HG03095 (cell line): Measurements from ENCODE around the gene ONECUT3.
"Not testable (repeated sequence)": the region's sequence is repeated elsewhere in the genome, so short reads cannot be mapped to it uniquely, and the experiment has no call there.

Experiments used
- ATAC-seq: cut with Tn5 transposase; IDR thresholded peaks from one replicate; pipeline ENCODE4 v1.9.1; 2021; ENCODE audit warnings: moderate library complexity; ENCODE audit not compliant: unreplicated experiment

The ONECUT3 gene

DNA sequence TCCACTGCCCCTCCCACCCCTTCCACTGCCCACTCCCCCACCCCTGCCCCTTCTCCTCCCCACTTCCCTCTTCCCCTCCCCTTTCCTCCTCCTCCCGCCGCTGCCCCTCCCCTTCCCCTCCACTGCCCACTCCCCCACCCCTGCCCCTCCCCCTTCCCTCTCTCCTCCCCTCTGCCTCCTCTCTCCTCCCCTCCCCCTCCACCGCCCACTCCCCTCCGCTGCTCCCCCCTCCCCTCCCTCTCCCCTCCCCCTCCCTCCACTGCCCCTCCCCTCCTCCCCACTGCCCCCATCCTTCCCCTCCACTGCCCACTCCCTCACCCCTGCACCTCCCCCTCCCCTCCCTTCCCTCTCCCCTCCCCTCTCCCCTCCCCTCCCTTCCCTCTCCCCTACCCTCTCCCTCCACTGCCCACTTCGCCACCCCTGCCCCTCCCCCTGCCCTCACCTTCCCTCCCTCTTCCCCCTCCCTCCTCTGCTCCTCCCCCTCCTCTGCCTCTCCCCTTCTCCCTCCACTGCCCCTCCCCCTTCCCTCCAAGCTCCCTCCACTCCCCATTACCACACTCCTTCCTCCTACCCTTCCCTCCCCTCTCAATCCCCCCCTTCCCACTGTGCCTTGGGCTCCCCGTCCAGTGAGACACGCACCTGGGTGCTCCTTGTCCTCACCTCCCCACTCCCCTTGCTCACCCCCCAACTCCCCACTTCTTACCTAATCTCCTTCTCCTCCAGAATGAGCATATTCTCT is 36.9 kb downstream of the ONECUT3 start:
- no peak for ATAC-seq

DNA sequence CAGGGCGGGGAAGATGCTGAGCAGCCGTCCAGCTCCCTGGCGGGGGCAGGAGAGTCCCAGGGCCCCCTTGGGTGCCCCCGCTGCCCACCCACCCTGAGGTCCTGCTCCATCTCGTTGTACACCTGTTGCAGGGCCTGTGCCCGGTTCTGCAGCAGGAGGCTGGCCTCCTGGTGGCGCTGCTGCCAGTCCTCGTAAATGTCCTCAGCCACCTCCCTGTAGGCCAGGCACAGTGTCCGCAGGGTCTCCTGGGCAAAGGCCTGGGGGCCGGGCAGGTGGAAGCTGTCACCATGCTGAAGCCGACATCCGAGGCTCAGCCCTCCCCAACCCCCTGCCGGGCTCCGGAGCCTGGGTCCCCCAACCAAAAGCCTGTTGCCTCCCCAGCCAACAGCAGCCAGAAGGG is 38.6 kb downstream of the ONECUT3 start:
- ATAC-seq = no peak

GRCh38 chr19:1794424-1795172 is 41.3 kb downstream of the ONECUT3 start:
- ATAC-seq = no peak

- no peak for ATAC-seq
Measured at GRCh38 chr19:1796395-1797142, 43.3 kb downstream of the ONECUT3 start.

DNA sequence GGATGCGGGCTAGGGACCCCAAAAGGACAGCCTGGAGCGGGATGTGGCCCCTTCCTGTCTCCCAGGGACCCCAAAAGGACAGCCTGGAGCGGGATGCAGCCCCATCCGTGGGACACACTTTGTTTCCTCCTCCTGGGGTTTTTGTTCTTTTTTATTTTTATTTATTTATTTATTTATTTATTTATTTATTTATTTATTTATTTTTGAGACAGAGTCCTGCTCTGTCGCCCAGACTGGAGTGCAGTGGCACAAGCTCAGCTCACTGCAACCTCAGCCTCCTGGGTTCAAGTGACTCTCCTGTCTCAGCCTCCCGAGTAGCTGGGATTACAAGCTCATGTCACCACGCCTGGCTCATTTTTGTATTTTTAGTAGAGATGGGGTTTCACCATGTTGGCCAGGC is 44.0 kb downstream of the ONECUT3 start:
- not testable (repeated sequence) for ATAC-seq

DNA sequence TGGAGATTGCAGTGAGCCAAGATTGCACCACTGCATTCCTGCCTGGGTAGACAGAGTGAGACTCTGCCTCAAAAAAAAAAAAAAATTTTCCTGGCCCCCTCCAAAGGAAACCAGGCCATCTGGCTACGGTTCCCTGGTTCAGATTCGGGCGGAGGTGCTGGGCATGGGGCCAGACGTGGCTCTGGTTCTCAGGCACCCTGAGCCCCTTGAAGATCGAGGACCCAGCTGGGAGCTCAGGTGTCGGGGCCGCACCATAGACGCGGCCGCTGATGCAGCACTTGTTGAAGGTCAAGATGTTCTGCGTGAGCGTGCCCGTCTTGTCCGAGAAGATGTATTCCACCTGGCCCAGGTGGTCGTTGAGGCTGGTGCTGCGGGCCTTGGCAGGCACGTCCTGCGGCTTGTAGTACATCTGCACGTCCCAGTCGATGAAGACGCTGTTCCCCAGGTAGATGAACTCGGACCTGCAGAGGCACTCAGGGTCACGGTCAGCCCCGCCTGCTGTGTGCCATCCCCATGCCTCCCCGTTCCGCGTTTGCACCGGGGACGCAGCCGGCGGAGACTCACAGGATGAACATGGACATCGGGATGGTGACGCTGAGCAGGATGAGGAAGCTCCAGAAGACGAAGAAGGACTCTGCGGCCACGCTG is 46.5 kb downstream of the ONECUT3 start:
- no peak for ATAC-seq

DNA sequence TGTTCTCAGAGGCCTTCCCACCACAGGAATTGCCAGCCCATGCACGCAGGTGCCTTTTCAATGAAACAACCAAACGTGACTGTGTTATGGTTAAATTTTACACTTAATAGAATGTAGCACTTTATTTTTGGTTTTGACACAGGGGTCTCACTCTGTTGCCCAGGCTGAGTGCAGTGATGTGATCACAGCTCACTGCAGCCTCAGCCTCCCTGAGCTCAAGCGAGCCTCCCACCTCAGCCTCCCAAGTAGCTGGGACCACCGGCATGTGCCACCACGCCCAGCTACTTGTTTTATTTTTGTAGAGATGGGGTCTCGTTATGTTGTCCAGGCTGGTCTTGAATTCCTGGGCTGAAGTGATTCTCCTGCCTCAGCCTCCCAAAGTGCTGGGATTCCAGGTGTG is 51.6 kb downstream of the ONECUT3 start:
- no peak for ATAC-seq

DNA sequence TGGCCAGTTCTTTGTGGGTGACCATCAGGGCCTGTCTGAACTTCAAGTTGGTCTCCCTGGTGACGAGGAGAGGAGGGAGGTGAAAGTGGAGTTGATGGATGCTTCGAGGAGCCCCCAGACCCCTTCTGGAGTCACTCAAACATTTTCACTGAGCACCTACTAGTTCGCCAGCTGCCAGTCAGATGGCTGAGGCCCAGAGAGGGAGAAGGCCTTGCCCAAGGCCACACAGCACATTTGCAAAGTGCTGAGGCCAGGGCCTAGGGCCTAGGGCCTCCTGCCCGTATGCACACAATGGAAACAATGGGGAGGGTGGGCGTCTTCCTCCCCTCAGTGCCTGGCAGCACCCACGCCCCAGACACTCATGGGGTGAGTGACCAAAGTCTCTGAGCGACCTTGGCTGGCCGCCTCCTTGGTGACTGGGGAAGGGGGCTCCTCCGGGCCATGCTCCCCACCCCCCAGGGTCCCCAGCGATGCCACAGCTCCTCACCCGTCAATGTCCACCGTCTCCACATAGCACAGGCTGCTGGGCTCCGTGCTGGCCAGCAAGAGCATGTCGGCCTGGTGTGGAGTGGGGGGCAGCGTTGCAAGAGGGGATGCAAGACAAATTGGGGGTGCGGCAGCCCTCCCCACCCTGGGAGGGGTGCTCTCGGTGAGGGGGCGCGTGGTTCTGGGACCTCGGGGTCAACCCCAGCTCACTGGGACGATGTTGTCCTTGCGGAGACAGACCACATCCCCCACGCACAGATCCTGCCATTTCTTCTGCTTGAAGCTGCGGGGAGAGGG is 52.3 kb downstream of the ONECUT3 start:
- ATAC-seq = no peak

GRCh38 chr19:1806184-1807029 is 53.1 kb downstream of the ONECUT3 start:
- no peak for ATAC-seq

GRCh38 chr19:1807030-1807694 is 53.9 kb downstream of the ONECUT3 start:
- no peak for ATAC-seq

GRCh38 chr19:1807695-1808394 is 54.5 kb downstream of the ONECUT3 start:
- no peak for ATAC-seq

DNA sequence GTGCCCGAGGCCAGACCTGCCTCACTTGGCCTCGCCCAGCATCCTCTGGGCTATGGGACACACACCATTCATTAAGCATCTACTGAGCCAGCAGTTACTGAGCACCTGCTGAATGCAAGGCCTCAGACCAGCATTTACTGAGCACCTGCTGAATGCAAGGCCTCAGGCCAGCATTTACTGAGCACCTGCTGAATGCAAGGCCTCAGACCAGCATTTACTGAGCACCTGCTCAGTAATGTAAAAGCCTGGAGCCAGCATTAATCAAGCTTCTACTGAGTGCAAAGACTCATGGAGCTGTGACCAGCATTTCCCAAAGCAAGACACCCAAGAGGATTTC is 55.1 kb downstream of the ONECUT3 start:
- ATAC-seq = no peak

DNA sequence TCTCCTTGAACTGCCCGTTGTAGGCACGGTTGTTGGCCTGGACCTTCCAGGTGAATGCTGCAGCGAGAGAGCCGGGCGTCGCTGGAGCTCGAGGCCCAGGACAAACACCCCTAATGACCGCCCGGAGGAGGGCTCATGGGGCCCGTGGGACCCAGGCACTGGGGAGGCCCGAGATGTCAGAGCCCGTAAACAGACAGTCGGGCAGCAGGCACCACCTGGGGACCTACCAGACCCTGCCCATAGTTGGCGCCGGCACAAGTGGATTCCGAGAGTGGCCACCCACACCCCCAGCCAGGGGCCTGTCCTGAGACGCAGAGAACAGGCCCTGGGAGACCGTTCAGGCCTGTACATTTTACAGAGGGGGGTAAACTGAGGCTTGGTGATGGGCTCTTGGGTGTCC is 56.4 kb downstream of the ONECUT3 start:
- no peak for ATAC-seq

DNA sequence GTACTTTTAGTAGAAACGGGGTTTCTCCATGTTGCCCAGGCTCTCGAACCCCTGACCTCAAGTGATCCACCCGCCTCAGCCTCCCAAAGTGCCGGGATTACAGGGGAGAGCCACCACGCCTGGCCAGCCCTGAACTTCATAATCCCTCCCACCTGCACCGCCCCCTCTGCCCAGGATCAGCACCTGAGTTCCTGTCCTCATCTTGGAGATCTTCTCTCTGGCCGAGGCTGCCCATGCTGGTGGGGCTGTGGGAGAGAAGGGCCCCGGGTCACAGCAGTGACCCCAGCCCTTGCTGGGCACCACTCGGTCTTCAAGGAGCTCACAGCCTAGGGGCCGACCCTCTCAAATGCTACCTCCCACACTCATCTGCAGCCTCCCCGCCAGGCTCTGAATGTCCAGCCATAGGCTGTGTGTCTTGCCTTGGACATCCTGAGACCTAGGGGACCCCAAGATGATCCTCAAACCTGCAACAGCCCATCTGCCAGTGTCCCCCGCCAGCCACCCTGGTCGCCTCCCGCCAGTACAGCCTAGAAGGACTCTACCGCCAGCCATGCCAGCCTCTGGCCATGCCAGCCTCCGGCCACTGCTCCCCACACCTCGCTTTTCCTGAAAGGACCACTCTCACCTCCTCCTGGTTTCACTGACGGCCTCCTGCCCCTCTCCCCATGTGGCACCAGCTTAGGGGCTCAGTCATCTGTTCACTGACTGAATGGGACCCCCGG is 57.3 kb downstream of the ONECUT3 start:
- ATAC-seq = no peak

DNA sequence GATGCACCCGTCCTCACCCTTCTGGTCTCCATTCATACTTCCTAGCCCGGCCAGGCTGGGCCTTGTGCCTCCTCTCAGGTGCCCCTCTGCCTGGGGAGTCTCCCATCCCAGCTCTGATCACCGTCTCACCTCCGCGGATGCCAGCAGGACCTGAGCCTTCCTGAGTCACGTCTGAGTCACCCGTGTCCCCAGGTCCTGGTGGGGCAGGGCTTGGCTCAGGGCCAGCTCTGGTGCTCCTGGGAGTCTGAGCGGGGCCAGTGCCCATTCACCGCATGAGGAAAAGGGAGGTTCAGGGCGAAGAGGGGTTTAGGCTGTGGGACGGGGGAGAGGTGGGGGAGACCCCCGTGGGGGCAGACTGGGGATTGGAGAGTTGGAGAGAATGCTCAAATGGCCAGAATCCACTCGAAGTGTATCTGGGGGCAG is 58.2 kb downstream of the ONECUT3 start:
- ATAC-seq = no peak

GRCh38 chr19:1811942-1812425 is 58.7 kb downstream of the ONECUT3 start, which contains the start of gene ATP8B3:
Gene ATP8B3, minus strand, starts transcription at chr19:1812276. Its CDS starts 540 bp downstream, at chr19:1811736.
- peak; percentile 7 for ATAC-seq

- ATAC-seq = peak; percentile 67
Measured at GRCh38 chr19:1812426-1813191, 59.3 kb downstream of the ONECUT3 start.
